Kidney capillary endothelial cell (primary cell): ENCODE results near the gene TRIM4.
"Not testable (repeated sequence)": the region's sequence is repeated elsewhere in the genome, so short reads cannot be mapped to it uniquely, and the experiment has no call there.

Experiments used
- DNase-seq: peaks from one replicate; pipeline ENCODE4 v3.0.0-alpha.2; 2018; ENCODE audit warnings: low spot score

TRIM4 gene, protein sequence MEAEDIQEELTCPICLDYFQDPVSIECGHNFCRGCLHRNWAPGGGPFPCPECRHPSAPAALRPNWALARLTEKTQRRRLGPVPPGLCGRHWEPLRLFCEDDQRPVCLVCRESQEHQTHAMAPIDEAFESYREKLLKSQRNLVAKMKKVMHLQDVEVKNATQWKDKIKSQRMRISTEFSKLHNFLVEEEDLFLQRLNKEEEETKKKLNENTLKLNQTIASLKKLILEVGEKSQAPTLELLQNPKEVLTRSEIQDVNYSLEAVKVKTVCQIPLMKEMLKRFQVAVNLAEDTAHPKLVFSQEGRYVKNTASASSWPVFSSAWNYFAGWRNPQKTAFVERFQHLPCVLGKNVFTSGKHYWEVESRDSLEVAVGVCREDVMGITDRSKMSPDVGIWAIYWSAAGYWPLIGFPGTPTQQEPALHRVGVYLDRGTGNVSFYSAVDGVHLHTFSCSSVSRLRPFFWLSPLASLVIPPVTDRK

DNA sequence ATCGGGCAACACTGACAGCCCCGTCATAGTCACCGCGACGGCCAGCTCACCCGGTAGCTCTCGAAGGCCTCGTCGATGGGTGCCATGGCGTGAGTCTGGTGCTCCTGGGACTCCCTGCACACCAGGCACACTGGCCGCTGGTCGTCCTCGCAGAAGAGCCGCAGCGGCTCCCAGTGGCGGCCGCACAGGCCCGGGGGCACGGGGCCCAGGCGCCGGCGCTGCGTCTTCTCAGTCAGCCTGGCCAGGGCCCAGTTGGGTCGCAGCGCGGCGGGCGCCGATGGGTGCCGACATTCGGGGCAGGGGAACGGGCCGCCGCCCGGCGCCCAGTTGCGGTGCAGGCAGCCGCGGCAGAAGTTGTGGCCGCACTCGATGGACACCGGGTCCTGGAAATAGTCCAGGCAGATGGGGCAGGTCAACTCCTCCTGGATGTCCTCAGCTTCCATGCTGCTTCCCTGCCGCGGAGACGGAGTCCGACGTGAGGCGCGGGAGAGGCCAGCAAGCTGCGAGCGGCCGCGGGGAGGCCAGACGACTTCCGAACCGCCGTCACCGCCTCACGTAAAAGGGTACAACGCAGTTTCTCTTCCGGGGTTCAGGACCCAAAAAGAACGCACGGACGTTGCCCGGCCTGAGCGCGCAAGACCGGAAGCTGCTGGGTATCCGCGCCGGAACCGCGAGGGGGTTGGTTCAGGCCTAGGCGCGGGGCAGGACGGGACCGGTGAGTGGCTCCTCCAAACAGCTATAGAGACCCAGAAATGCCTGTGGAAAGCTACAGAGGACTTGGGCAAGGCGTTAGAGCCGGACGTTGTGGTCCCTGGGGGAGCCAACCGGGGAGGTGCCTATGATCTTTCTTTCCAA lies at the start of gene TRIM4:
Gene TRIM4 (minus strand): TSS at position 572 of the 855 bp plus-strand sequence. CDS start 129 bp downstream, at position 443.
- peak; percentile 66 for DNase-seq

DNA sequence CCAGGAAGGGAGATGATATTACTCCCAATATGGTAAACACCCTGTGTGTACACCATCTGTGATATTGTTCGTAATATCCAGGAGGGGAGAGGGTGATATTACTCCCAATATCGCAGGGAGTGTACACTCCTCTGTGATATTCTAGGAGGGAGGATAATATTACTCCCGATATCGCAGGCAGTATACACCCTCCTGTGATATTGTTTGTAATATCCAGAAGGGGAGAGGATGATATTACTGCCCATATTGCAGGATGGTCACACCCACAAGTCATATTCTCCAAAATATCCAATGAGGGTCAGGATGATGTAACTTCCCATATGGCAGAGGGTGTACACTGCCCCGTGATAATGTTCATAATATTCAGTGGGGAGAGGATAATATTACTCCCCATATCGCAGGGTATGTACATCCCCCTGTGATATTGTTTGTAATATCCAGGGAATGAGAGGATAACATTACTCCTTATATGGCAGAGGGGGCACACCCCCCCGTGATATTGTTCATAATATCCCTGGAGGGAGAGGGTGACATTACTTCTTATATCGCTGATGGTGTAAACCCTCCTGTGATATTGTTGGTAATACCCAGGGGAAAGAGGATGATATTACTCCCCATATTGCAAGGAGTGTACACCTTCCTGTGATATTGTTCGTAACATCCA lies 39.4 kb upstream of the TRIM4 start:
- DNase-seq: no peak

DNA sequence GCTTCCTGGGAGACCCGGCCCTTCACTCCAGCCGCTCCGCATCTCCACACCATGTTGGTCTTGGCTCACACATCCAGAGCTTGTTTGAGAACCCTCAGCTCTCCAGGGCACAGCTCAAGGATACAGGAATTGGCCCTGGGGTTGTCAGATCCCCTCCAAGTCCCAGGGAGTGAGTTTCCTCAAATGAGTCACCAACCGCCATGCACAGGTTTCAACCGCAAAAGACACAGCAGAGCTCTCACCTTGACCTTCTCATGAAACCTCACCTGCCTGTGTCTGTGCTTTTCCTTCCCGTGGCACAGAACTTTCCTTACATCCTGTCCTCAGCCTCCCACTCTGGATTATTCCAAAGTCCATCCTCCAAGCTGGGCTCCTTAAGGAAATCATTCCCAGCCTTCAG lies 35.9 kb upstream of the TRIM4 start:
- DNase-seq: no peak

DNA sequence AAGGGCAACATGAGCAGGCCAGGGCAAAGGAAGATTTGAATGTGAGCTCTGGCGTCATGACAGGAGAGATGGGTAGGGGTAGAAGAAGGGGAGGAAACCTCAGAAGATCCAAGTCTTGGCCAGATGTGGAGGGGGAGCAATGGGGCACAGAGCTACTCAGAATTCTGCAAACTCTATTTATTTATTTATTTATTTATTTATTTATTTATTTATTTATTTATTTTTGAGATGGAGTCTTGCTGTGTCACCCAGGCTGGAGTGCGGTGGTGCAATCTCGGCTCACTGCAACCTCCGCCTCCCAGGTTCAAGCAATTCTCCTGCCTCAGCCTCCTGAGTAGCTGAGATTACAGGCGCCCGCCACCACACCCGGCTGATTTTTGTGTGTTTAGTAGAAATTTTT lies 35.3 kb upstream of the TRIM4 start:
- not testable (repeated sequence) for DNase-seq

DNA sequence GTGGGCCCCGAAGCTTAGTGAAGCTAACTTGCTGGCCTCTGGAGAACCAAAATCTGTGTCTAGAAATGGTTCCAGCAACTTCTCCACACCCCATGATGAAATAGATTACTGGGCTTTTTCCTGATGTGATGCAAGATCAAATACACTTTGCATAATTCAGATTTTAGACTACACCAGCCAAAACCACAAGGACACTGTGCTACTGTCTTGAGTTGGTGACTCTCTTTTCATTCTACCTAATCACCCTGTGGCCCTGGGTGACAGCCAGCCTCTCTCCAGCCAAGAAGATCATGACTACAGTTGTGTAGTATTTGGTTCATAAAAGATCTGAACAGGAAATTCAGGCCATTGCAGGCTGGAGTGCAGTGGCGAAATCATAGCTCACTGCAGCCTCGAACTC lies 34.3 kb upstream of the TRIM4 start:
- no peak for DNase-seq

DNA sequence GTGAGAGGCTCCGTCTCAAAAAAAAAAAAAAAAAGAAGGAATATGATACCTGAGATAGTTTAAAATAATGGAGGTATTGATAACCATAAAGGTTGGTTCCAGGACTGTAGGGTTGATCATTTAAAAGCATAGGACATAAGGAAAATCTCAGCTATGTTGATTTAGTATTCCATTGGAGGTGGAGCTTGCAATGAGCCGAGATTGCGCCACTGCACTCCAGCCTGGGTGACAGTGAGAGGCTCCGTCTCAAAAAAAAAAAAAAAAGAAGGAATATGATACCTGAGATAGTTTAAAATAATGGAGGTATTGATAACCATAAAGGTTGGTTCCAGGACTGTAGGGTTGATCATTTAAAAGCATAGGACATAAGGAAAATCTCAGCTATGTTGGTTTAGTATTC lies 33.3 kb upstream of the TRIM4 start:
- not testable (repeated sequence) for DNase-seq

DNA sequence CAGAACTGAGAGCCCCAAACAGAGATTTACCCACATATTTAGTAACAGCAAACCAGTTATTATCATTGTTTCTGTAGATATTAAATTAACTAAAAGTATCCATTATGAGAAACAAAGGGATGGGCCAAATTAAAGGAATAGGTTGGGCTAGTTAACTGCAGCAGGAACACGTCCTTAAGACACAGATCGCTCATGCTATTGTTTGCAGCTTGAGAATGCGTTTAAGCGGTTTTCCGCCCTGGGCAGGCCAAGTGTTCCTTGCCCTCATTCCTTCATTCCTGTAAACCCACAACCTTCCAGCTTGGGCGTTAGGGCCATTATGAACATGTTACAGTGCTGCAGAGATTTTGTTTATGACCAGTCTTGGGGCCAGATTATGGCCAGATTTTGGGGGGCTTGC lies 31.5 kb upstream of the TRIM4 start:
- DNase-seq: not testable (repeated sequence)

DNA sequence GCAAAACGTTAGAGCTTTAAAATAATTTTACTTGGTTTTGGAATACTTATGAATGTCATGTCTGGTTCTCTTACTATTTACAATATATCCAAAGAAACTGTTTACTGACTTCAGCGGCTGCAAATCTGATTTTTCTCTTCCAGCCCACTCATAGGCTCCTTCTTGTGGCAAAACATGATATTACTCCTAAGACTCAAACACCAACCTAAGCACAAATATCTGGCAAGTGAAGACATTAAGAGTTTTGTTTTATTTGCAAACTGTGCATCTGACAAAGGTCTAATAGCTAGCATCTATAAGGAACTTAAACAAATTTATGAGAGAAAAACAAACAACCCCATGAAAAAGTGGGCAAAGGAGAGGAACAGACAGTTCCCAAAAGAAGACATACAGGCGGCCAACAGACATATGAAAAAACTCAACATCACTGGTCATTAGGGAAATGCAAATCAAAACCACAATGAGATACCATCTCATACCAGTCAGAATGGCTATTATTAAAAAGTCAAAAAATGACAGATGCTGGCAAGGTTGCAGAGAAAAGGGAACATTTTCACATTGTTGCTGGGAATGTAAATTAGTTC lies 30.4 kb upstream of the TRIM4 start:
- no peak for DNase-seq

DNA sequence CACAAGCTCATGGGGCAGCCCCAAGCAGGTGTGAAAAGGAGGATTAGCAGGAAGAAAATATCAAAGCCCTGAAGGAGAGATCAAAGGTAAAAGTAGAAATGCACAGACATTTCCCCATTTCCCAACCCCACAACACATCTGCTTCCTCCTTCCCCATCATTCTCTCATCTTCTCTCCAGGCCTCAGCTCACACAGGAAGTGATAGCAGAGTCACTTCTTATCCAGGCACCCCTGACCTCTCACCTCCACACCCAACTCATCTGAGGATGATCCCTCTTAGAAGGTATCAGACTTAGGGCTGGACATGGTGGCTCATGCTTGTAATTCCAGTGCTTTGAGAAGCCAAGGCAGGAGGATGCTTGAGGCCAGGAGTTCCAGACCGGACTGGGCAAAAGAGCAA lies 28.3 kb upstream of the TRIM4 start:
- DNase-seq: no peak

DNA sequence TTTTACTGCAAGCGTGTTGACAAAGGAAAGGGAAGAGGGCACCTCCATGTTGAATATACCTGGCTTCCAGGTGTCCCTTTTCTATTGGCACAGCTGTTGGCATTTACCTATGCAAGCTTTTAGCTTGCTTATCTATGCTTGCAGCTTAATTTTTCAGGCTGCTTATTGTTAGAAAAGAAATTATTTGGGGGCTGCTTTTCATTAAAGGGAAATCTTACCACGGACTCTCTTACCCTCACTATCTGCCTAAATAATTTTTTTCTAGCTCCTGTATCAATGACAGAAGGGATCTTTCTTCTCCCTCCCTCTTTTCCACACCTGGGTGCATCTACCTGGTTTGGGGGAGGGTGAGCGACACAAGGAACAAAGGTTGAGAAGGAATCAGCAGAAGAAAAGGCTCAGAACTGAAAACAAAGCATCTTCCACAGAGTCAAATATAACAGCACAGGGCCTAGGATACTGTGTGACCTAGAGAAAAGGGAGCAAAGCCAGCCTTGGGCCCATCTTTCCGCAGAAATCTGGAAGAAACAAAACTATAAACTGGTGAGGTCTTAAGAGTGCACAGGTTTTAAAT lies 25.3 kb upstream of the TRIM4 start:
- DNase-seq: no peak

DNA sequence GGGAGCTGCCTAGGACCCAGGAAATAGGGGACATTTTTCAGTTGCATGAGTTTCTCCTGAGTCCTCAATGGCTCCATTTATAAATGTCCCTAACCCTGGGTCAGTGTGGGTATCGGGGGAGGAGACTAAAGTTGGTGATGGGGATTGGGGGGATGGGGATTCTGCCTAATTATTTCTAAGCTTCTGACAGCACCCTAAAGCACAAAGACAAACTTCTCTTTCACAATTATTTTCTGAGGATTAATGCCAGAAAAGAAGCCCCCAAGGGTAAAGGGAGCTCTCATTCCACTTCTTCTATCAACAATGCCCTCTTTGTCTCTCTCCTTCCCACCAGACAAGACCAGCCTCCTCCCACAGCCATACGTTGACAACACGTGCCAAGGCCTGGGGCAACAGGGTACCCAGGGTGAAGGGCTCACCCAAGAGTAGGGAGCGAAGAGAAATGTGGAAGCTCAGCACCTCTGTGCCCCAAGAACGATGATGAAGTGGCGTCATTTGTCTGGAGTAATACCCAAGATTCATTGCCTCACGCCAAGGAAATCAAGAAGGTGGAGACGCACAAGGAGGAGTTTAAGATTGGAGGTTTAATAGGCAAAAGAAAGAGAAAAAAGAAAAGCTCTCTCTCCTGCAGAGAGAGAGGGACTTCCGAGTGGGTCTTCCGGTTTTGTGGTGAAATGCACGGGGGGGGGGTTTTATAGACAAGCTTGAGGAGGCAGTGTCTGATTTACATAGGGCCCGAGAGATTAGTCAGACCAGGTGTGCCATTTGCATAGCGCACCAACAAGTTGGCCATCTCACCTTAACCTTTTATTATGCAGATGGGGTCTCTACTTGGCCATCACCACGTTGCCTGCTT lies 24.5 kb upstream of the TRIM4 start:
- DNase-seq: no peak

DNA sequence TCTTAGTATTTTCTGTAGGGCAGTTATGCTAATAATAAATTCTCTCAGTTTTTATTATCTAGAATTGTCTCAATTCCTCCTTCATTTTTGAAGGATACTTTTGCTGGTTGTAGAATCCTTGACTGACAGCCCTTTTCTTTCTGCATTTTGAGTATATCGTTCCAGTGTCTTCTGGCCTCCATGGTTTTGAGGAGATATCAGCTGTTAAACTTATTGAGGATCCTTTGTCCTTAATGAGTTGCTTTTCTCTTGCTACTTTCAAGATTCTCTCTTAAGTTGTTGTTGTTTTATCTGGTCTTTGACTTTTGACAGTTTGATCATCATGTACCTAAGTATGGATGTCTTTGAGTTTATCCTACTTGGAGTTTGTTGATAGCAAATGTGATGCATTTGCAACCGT lies 19.0 kb upstream of the TRIM4 start:
- no peak for DNase-seq

DNA sequence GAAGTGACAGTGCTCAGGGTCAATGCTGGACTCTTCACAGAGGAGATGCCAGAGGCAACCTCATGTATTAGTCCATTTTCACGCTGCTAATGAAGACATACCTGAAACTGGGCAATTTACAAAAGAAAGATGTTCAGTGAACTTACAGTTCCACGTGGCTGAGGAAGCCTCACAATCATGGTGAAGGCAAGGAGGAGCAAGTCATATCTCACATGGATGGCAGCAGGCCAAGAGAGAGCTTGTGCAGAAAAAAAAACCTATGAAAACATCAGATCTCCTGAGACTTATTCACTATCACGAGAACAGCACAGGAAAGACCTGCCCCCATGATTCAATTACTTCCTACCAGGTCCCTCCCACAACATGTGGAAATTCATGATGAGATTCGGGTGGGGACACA lies 15.7 kb upstream of the TRIM4 start:
- DNase-seq: not testable (repeated sequence)

DNA sequence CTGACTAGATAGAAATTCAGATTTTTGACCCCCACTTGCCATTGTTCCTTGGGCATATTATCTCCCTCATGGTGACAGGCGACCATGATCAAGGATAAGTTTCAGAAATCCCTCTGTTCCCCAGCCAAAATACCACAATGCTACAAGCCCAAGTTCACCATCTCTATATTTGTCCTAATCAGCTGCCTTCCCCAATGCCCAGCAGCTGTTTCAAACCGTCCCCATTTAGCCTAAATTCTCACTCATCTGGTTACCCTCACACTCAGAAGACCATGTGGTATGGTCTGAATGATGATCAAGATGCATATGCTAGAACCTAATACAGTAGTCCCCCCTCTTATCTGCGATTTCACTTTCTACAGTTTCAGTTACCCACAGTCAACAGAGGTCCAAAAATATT lies 11.0 kb upstream of the TRIM4 start:
- DNase-seq: no peak

DNA sequence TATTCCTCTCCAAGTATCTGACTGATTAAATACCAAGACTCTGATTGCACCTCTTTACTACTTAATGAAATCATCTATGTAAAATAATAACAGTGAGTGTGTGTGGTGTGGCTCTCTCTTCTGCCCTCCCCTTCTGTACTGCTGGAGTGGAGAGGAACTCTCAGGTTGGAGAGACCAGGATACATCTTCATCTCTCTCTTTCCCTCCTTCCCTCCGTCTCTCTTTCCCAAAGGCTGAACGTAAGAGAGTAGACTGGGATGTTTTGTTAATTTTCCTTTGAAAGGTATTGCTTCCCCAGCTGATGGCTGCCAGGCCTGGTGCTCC lies 10.4 kb upstream of the TRIM4 start:
- no peak for DNase-seq

DNA sequence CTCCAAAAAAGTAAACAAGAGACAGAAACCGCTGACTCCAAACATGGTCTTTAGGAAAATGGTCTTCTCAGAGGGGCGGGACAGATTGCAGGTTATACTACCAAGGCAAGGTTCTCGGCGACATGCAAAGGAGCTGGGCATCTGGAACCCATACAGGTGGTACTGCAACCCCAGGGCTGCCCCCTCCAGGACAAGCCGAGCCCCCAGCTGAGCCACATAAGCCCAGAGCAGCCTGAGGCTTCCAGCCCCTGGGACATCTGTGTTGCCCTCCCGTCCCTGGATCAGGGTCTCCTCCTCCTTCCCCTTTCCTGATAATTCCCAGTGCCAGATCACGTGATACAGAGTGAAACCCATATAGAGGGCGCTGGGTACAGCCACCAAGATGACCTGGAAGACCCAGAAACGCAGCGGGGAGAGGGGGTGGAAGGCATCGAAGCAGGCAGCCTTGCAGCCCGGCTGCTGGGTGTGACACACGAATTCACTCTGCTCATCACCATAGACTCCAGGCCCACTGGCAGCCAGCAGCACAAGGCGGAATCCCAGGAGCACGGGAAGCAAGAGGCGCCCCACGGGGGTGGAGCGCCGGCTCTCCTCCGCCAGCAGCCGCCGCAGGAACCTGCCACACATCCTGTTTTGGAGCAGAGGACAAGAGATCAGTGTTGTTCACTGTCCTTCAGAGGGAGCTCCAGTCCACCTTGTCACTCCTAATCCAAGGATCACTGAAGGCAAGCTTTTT lies 9.8 kb upstream of the TRIM4 start, which contains the start of gene GJC3:
Gene GJC3 (minus strand): TSS at position 627 of the 736 bp plus-strand sequence. CDS start 0 bp downstream, at position 627.
- peak; percentile 76 for DNase-seq

DNA sequence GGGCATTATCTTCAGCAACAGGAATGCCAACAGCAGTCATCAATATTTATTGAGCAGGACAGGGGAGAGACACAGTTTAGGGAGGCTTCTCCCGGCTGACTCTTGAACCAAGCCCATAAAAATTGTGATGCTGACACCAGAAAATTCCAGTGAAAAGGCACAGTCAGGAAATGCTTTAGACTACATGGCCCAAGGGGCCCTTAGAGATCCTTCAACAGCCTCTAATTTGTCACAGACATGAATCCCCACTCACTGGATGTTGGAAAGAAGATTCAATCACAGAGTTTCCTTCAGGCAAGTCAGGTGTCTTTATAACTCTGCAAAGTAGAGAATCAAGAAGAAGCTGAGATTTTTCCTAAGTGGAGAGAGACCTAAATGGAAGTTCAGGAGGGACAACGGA lies 8.9 kb upstream of the TRIM4 start:
- DNase-seq: no peak

DNA sequence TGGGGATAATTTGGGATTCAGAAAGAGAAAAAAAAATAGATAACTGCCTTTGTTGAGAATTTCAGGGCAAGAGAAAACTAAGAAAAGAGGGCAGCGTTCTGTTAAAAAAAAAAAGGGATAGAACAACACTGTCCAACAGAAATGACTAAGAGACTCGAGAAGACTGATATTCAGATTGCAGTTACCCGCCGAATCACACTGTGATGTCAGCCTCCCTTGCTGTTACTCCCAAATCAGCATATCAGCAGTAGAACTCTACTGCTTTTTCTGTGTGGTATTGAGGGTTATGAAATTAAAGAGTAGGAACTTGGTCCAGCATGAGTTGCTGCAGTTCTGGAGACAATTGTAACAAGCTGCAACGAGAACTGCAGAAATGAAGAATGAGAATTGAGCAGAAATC lies 8.2 kb upstream of the TRIM4 start:
- no peak for DNase-seq

DNA sequence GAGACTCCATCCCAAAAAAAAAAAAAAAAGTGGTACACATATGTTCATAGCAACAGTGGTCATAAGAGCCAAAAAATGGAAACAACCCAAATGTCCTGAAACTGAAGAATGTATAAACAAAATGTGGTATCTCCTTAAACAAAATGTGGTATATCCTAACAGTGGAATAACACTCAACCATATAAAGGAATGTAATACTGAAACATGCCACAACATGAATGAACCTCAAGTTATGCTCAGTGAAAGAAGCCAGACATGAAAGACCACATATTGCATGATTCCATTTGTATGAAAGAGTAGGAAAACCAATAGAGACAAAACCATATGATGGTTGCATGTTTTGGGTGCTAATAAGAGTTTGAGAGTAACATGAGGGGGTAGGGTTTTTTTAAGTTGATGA lies 7.0 kb upstream of the TRIM4 start:
- DNase-seq: no peak

DNA sequence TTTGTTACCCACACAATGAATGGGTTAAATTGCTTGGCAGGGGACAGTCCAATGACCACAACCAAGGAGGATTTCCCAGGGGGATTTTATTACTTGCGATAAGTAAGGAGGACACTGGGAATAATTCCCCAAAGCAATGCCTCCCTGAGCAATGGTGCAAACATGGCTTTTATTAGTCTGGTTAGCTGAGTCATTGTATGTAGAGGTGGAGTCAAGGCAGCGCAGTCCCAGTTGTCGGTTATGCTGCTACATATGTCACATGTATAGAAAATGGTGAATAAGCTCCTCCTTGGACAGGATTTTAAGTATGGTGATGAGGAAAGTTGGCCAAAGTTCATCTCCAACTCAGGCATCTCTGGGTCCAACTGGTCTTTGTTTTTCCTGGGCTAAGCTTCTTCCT lies 3.9 kb upstream of the TRIM4 start:
- no peak for DNase-seq
